Psoas muscle (tissue), 8 donors: ENCODE data around the gene CAMLG. TPM values are rescaled to one million over a fixed set of nuclear protein-coding genes. Genes with fewer than 3 reads are reported as not detected.

Experiments
- ATAC-seq, 4 donors: fragments of 200-7000 bp; cut with Tn5 transposase; one replicate each; pipeline ENCODE4 v1.9.1; 2020; ENCODE audit warnings: moderate library complexity in 3 of 4, mild to moderate bottlenecking in 2 of 4
- DNase-seq, 2 donors: peaks; one replicate each; pipeline ENCODE4 v3.0.0-alpha.2; 2020
- H3K27ac ChIP-seq: fragments of 200-600 bp; one replicate; pipeline ENCODE4 v1.8.0; 2022
- H3K27me3 ChIP-seq, 3 donors: fragments of 200-600 bp in 1 of 3; one replicate each; pipeline versions ENCODE4 v1.6.1 to v1.8.0; 2013 to 2022; ENCODE audit warnings: low read length in 2 of 3, mild to moderate bottlenecking in 2 of 3, moderate library complexity in 1 of 3; ENCODE audit not compliant: insufficient read depth in 3 of 3
- H3K36me3 ChIP-seq, 2 donors: fragments of 200-600 bp in 1 of 2; one replicate each; pipeline versions ENCODE4 v1.6.1 to v1.8.0; 2013 to 2022; ENCODE audit warnings: low read depth in 1 of 2, mild to moderate bottlenecking in 1 of 2, moderate library complexity in 1 of 2; ENCODE audit not compliant: insufficient read depth in 1 of 2
- H3K4me1 ChIP-seq: fragments of 200-600 bp; one replicate; pipeline ENCODE4 v1.8.0; 2022
- H3K4me3 ChIP-seq: fragments of 200-600 bp; one replicate; pipeline ENCODE4 v1.8.0; 2022; ENCODE audit warnings: mild to moderate bottlenecking
- H3K9me3 ChIP-seq: fragments of 200-600 bp; one replicate; pipeline ENCODE4 v1.8.0; 2022
- CTCF ChIP-seq: fragments of 200-600 bp; IDR thresholded peaks from one replicate; pipeline ENCODE4 v1.8.0; 2022; ENCODE audit warnings: antibody characterized with exemption
- WGBS, 3 donors: extraction: QIAGEN DNeasy Blood & Tissue Kit; methylation state at CpG; one replicate each; pipeline versions ENCODE4 v1.1.6 to v1.1.7; 2013; 5-methylcytosine and 5-hydroxymethylcytosine counted together
- intact Hi-C, 2 donors: fragments of 100-400 bp; cut with DNase I; formaldehyde crosslinking; loops; one replicate each; pipeline versions ENCODE4 v1.11.0 to v1.14.2; 2022
- polyA plus RNA-seq, 3 donors: library from polyadenylated mRNA; stranded (reverse); fragments of 200-250 nt; gene quantifications; one replicate each; pipeline ENCODE4 v1.2.3, GENCODE V29; 2013
- total RNA-seq, 4 donors: library from RNA; stranded (reverse); fragmentation: NEBNext Ultra II Directional in 2 of 4; extraction: Animal tissue kit (Norgen Biotek cat#: 25700) in 2 of 4; gene quantifications; one replicate each; pipeline versions ENCODE4 v1.2.1 to v1.2.4, GENCODE V29; 2021 to 2023
- donor health status: healthy with polysubstance abuse.
- donor health status: DM: no; HTN: no; CAD: no; lungs with moderate emphysema.
- donor health status: Bipolar disorder and iron deficiency.
- donor health status: healthy.
- donor health status: DM: yes; HTN: yes; CAD: no.
- donor health status: DM: no; HTN: no; CAD: no.
- donor health status: DM: no; HTN: no; CAD: no.
- donor health status: DM: yes; HTN: yes; CAD: no.

The CAMLG gene
- total and polyA plus RNA-seq, 7 donors: 25.8 to 56.5 (median 32.1) TPM

- Histone ChIP-seq H3K4me1 (no peaks in the 10 kb centered on the region), H3K4me3 (no peak overlapping the region), H3K36me3 (peaks cover 8 to 100% of the 10 kb centered on the region in 2 donors), H3K27ac (no peak overlapping the region), H3K27me3 (no peaks in the 10 kb centered on the region), H3K9me3 (no peaks in the 10 kb centered on the region)
- WGBS, 3 donors: 93 to 96% (median 95%) methylated on average over 8 of the region's 8 CpGs
- ATAC-seq (no peak), DNase-seq (no peak)
- no peak for TF ChIP-seq CTCF
- intact Hi-C loops: loop anchor here (5.0 to 10.0 kb wide), 2 partner anchors 90 to 118 kb away; no protein-coding TSS in a partner anchor
These were observed 56.5 kb downstream of the CAMLG start for GRCh38 chr5:134794819-134795218.

GRCh38 chr5:134798468-134798867 lies 60.1 kb downstream of the CAMLG start:
- no peak for TF ChIP-seq CTCF
- H3K27ac ChIP-seq: no peak overlapping the region
- 85 to 90% (median 88%) methylated on average over 5 of the region's 5 CpGs for WGBS, 3 donors
- no peak overlapping the region for H3K4me3 ChIP-seq
- H3K36me3 ChIP-seq: peaks cover 2 to 96% of the 10 kb centered on the region in 2 donors
- DNase-seq: no peak
- no peak for ATAC-seq
- H3K9me3 ChIP-seq: no peaks in the 10 kb centered on the region
- H3K4me1 ChIP-seq: no peaks in the 10 kb centered on the region
- H3K27me3 ChIP-seq: no peaks in the 10 kb centered on the region
- intact Hi-C loops: loop anchor here (10.0 kb wide), 1 partner anchor 94 kb away; no protein-coding TSS in a partner anchor

Other genes with a start within 250 kb of the CAMLG start
- gene JADE2, start 212.9 kb upstream of the CAMLG start, total RNA-seq: 10 to 100 TPM in 3 of 4 donors, 1 to 10 TPM in 1; 10.0 to 15.1 (median 14.4) TPM
- 10 to 100 TPM in 1 of 3 donors, 1 to 10 TPM in 2; 5.0 to 10.1 (median 6.0) TPM for gene JADE2, start 212.9 kb upstream of the CAMLG start, polyA plus RNA-seq
- 100 to 1,000 TPM; 161 to 238 (median 206) TPM for gene SAR1B, start 105.7 kb upstream of the CAMLG start, total RNA-seq
- gene SAR1B, start 105.7 kb upstream of the CAMLG start, polyA plus RNA-seq: 100 to 1,000 TPM; 116 to 188 (median 126) TPM
- 10 to 100 TPM in 3 of 4 donors, 1 to 10 TPM in 1; 5.7 to 25.2 (median 13.7) TPM for gene SEC24A, start 89.8 kb upstream of the CAMLG start, total RNA-seq
- gene SEC24A, start 89.8 kb upstream of the CAMLG start, polyA plus RNA-seq: 10 to 100 TPM in 2 of 3 donors, 1 to 10 TPM in 1; 6.7 to 18.9 (median 17.2) TPM
- gene DDX46, start 20.2 kb downstream of the CAMLG start, total RNA-seq: 10 to 100 TPM; 37.7 to 48.7 (median 47.0) TPM
- 10 to 100 TPM; 16.5 to 47.3 (median 24.4) TPM for gene DDX46, start 20.2 kb downstream of the CAMLG start, polyA plus RNA-seq
- 10 to 100 TPM; 24.7 to 28.3 (median 25.3) TPM for gene C5orf24, start 107.4 kb downstream of the CAMLG start, total RNA-seq
- gene C5orf24, start 107.4 kb downstream of the CAMLG start, polyA plus RNA-seq: 10 to 100 TPM; 16.0 to 31.4 (median 26.5) TPM
- gene TXNDC15, start 135.8 kb downstream of the CAMLG start, total RNA-seq: 10 to 100 TPM; 21.1 to 32.0 (median 26.6) TPM
- 10 to 100 TPM; 23.2 to 34.0 (median 28.6) TPM for gene TXNDC15, start 135.8 kb downstream of the CAMLG start, polyA plus RNA-seq
- gene PCBD2, start 166.6 kb downstream of the CAMLG start, total RNA-seq: 10 to 100 TPM; 23.8 to 29.9 (median 26.0) TPM
- gene PCBD2, start 166.6 kb downstream of the CAMLG start, polyA plus RNA-seq: 10 to 100 TPM in 2 of 3 donors, 1 to 10 TPM in 1; 8.9 to 21.1 (median 14.0) TPM
- gene CATSPER3, start 229.4 kb downstream of the CAMLG start, total RNA-seq: 1 to 10 TPM in 3 of 4 donors, under 1 TPM in 1; 0.79 to 1.8 (median 1.2) TPM
- 1 to 10 TPM in 2 of 3 donors, under 1 TPM in 1; 0.73 to 1.8 (median 1.8) TPM for gene CATSPER3, start 229.4 kb downstream of the CAMLG start, polyA plus RNA-seq